Endothelial cell of umbilical vein (primary cell): Measurements from ENCODE around the gene PRKG1. TPM values are rescaled to one million over a fixed set of nuclear protein-coding genes. Genes with fewer than 3 reads are reported as not detected.

Experiments used
- BruUV-seq: library from RNA; stranded (reverse); fragments of 400-500 nt; replicated peaks from 2 replicates; lab custom pipeline; 2021; lab: Mats Ljungman, UMichigan
- CTCF ChIA-PET: fragments of 300-600, 350-600 bp; sonication (Branson Sonifier 250); formaldehyde crosslinking; loops from one replicate; lab custom pipeline; 2021; ENCODE audit warnings: antibody characterized with exemption, inconsistent platforms; lab: Charles Lee
- POLR2A ChIA-PET: fragments of 300-600, 350-600 bp; sonication (Branson Sonifier 250); formaldehyde crosslinking; loops from one replicate; lab custom pipeline; 2021; ENCODE audit warnings: antibody characterized with exemption, inconsistent platforms; lab: Charles Lee
- DNase-seq: peaks from one replicate; pipeline ENCODE4 v3.0.0-alpha.2; 2011; ENCODE audit warnings: low read depth, low spot score
- FAIRE-seq: peaks from 2 replicates; lab custom pipeline; 2011; peaks lifted over from hg19 to GRCh38; lab: Jason Lieb, UNC
- H2AFZ ChIP-seq: 2 replicates; pipeline ENCODE4 v1.6.0; 2012; ENCODE audit warnings: low read depth, low read length, control low read depth, inconsistent platforms
- H3K27ac ChIP-seq: 2 replicates; pipeline ENCODE4 v1.5.1; 2011; ENCODE audit warnings: low read depth, mild to moderate bottlenecking, control low read depth, low read length, moderate library complexity; ENCODE audit not compliant: insufficient read depth
- H3K27me3 ChIP-seq, 2 experiments: 2 replicates each; pipeline versions ENCODE4 v1.6.0 to v1.6.1; 2011; ENCODE audit warnings: low read length in 2 of 2, mixed read lengths in 1 of 2; ENCODE audit not compliant: control insufficient read depth in 2 of 2, insufficient read depth in 2 of 2
- H3K36me3 ChIP-seq, 2 experiments: 2 replicates in 1 of 2; 3 replicates in 1 of 2; pipeline ENCODE4 v1.5.1; 2011; ENCODE audit warnings: low read length in 2 of 2, mild to moderate bottlenecking in 1 of 2, moderate library complexity in 1 of 2; ENCODE audit not compliant: control insufficient read depth in 2 of 2, insufficient read depth in 2 of 2; ENCODE audit errors: extremely low read depth in 1 of 2
- H3K4me1 ChIP-seq: 3 replicates; pipeline ENCODE4 v1.5.1; 2011; ENCODE audit warnings: mild to moderate bottlenecking, low read length; ENCODE audit not compliant: control insufficient read depth, insufficient read depth; ENCODE audit errors: extremely low read depth
- H3K4me2 ChIP-seq: 2 replicates; pipeline ENCODE4 v1.6.1; 2011; ENCODE audit warnings: low read length, control low read depth, mixed read lengths; ENCODE audit not compliant: insufficient read depth
- H3K4me3 ChIP-seq, 3 experiments: fragments of 200-600 bp in 1 of 3; sonication (generic), shearing (Covaris generic) in 1 of 3; replicated peaks in 1 of 3; 2 replicates each; pipeline ENCODE4 v1.5.1; 2011 to 2016; ENCODE audit warnings: control low read depth in 3 of 3, low read length in 3 of 3, mild to moderate bottlenecking in 2 of 3, inconsistent platforms in 1 of 3, low read depth in 1 of 3, moderate library complexity in 1 of 3; ENCODE audit not compliant: insufficient read depth in 1 of 3
- H3K79me2 ChIP-seq: 2 replicates; pipeline ENCODE4 v1.6.0; 2012; ENCODE audit warnings: low read length, inconsistent platforms; ENCODE audit not compliant: control insufficient read depth, insufficient read depth
- H3K9ac ChIP-seq: replicated peaks from 2 replicates; pipeline ENCODE3; 2011; ENCODE audit warnings: low read length, control low read depth; ENCODE audit not compliant: insufficient read depth; ENCODE audit errors: extremely low read depth
- H3K9me1 ChIP-seq: replicated peaks from 3 replicates; pipeline ENCODE4 v1.6.0; 2011; ENCODE audit warnings: mild to moderate bottlenecking, low read length; ENCODE audit not compliant: control insufficient read depth, insufficient read depth; ENCODE audit errors: extremely low read depth
- H3K9me3 ChIP-seq: replicated peaks from 2 replicates; pipeline ENCODE4 v1.5.1; 2012; ENCODE audit warnings: low read length, inconsistent platforms; ENCODE audit not compliant: control insufficient read depth, insufficient read depth
- H4K20me1 ChIP-seq: replicated peaks from 2 replicates; pipeline ENCODE3; 2011; ENCODE audit warnings: mild to moderate bottlenecking, low read length; ENCODE audit not compliant: control insufficient read depth, insufficient read depth; ENCODE audit errors: extremely low read depth
- CTCF ChIP-seq, 2 donors: IDR thresholded peaks; 1 replicate in 1 of 2; 2 replicates in 1 of 2; pipeline ENCODE4 v1.5.1; 2011; ENCODE audit warnings: low read length in 2 of 2, mild to moderate bottlenecking in 2 of 2, moderate library complexity in 2 of 2, control low read depth in 1 of 2, inconsistent platforms in 1 of 2, low read depth in 1 of 2; ENCODE audit not compliant: insufficient read depth in 1 of 2; ENCODE audit errors: extremely low read depth in 1 of 2
- EZH2 ChIP-seq: IDR thresholded peaks from 2 replicates; pipeline ENCODE4 v1.6.1; 2012; ENCODE audit warnings: borderline replicate concordance, low read depth, mild to moderate bottlenecking, moderate library complexity, low read length, inconsistent platforms; ENCODE audit not compliant: severe bottlenecking
- FOS ChIP-seq: IDR thresholded peaks from 2 replicates; pipeline ENCODE4 v1.6.1; 2011; ENCODE audit warnings: mild to moderate bottlenecking, low read length, moderate library complexity, borderline replicate concordance; ENCODE audit not compliant: insufficient read depth
- GATA2 ChIP-seq: IDR thresholded peaks from 2 replicates; pipeline ENCODE4 v1.7.0; 2011; ENCODE audit warnings: low read depth, mild to moderate bottlenecking, moderate library complexity, mixed read lengths, low read length; ENCODE audit not compliant: insufficient read length, insufficient read depth
- JUN ChIP-seq: IDR thresholded peaks from 2 replicates; pipeline ENCODE4 v1.6.1; 2011; ENCODE audit warnings: borderline replicate concordance, low read depth; ENCODE audit not compliant: insufficient read length, insufficient read depth
- MAX ChIP-seq: IDR thresholded peaks from 2 replicates; pipeline ENCODE4 v1.6.1; 2011; ENCODE audit not compliant: insufficient read depth, insufficient read length
- MYC ChIP-seq: IDR thresholded peaks from one replicate; pipeline ENCODE4 v1.6.1; 2011; ENCODE audit warnings: mild to moderate bottlenecking, low read depth, low read length
- POLR2A ChIP-seq: IDR thresholded peaks from 2 replicates; pipeline ENCODE4 v1.6.1; 2012; ENCODE audit warnings: low read depth, mild to moderate bottlenecking, control low read depth, low read length
- POLR2AphosphoS5 ChIP-seq: IDR thresholded peaks from 2 replicates; pipeline ENCODE4 v1.6.1; 2012; ENCODE audit warnings: low read depth, mild to moderate bottlenecking, control low read depth, low read length, moderate library complexity; ENCODE audit not compliant: insufficient read depth
- dilution Hi-C: fragments of 300-500 bp; cut with MboI; formaldehyde crosslinking; loops from one replicate; pipeline ENCODE4 v1.15.0; 2019; ENCODE audit warnings: low sequenced_read_pairs; ENCODE audit not compliant: extremely low pct_ligation_motif_present
- intact Hi-C: fragments of 100-400 bp; cut with micrococcal nuclease; formaldehyde crosslinking; loops from one replicate; pipeline ENCODE4 v1.10.0; 2022
- polyA plus RNA-seq, 4 experiments: library from polyadenylated mRNA; depleted of rRNA in 3 of 4; stranded (reverse) in 3 of 4; unstranded in 1 of 4; fragments of >200 nt; gene quantifications; 2 replicates each; pipeline versions ENCODE4 v1.2.1 to v1.2.3, GENCODE V29; 2011 to 2012; ENCODE audit warnings: missing spikeins in 1 of 4
- total RNA-seq: library from RNA; stranded (reverse); gene quantifications from 2 replicates; pipeline ENCODE4 v1.2.3, GENCODE V29; 2021

The PRKG1 gene
- total and polyA plus RNA-seq, 2 donors (not counting 3 experiments of a cell fraction or from before 2014, with no cell fraction given) = 0.01 to 0.18 TPM

GRCh38 chr10:52029628-52030027 is 955.3 kb downstream of the PRKG1 start:
- TF ChIP-seq JUN = no peak
- TF ChIP-seq EZH2 = no peak
- TF ChIP-seq MYC = no peak
- TF ChIP-seq GATA2 = no peak
- no peak for TF ChIP-seq POLR2AphosphoS5
- TF ChIP-seq CTCF (IDR thresholded peaks at IDR 0.05; ENCODE audit: extremely low read depth in 1 of 2, insufficient read depth in 1 of 2, low read depth in 1 of 2, low read length in 2 of 2) = no peak
- TF ChIP-seq POLR2A = no peak
- no peak for TF ChIP-seq MAX
- no peak for TF ChIP-seq FOS
- H3K4me3 ChIP-seq = no peak overlapping the region
- no peaks in the 10 kb centered on the region for H3K27me3 ChIP-seq
- no TSS peak for BruUV-seq
- H2AFZ ChIP-seq = no peak overlapping the region
- no peaks in the 10 kb centered on the region for H3K9me3 ChIP-seq
- no peaks in the 10 kb centered on the region for H3K9me1 ChIP-seq
- ChIA-PET POLR2A (no interaction called here), CTCF (interaction anchor here (0.9 to 1.7 kb wide), 3 partner anchors 12 to 26 kb away, joined by 3 to 5 read pairs (median 4); no protein-coding TSS in a partner anchor)
- DNase-seq (no peak), FAIRE-seq (no peak)
- intact Hi-C loops (no loop called here), dilution Hi-C loops (no loop called here)
- H3K4me2 ChIP-seq = no peak overlapping the region
- no peak overlapping the region for H3K9ac ChIP-seq
- no peaks in the 10 kb centered on the region for H3K36me3 ChIP-seq
- H3K79me2 ChIP-seq = no peaks in the 10 kb centered on the region
- no peak overlapping the region for H3K27ac ChIP-seq
- no peaks in the 10 kb centered on the region for H4K20me1 ChIP-seq
- peaks cover 11% of the 10 kb centered on the region for H3K4me1 ChIP-seq
